Right renal cortex interstitium (tissue), 3 donors: ENCODE results near the gene CBLN3. TPM values are rescaled to one million over a fixed set of nuclear protein-coding genes. Genes with fewer than 3 reads are reported as not detected.

Experiments used
- DNase-seq, 3 donors: peaks; one replicate each; pipeline ENCODE4 v3.0.0-alpha.2; 2013; ENCODE audit warnings: low read depth in 3 of 3, low spot score in 2 of 3
- polyA plus RNA-seq, 3 donors: library from polyadenylated mRNA; unstranded; fragments of 120-200 nt; gene quantifications; one replicate each; pipeline ENCODE4 v1.2.1, GENCODE V29; 2013; ENCODE audit not compliant: insufficient read length in 3 of 3

The CBLN3 gene
- polyA plus RNA-seq, 3 donors: 2.2 to 3.0 (median 2.6) TPM

DNA sequence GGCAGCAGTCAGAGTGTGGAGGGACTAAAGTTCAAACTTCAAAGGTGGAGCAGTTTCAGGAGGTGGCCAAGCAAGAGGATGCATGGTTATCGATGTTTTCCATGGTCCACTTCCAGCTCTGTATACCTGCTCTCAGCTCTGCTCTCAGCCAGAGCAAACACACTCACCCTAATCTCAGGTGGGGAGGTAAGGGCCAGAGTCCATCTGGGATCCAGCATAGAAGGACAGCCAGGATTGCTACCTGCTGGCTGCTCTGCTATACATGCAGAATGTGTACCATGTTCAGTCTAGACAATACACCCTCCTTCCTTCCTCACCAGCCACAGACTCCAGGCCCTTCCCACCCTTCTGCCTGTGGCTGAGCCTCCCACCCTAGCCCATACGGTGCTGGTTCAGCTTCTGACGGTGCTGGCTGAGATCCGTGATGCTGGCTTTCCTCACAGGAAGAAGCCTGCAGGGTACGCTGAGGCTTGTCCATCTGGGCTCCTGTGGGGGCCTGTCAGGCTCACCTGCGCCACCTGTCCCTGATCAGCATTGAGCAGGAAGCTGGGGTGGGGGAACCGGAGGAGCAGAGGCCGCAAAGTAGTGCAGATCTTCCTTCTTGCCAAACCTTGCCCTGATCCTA is 2.4 kb downstream of the CBLN3 start:
- DNase-seq: no peak

DNA sequence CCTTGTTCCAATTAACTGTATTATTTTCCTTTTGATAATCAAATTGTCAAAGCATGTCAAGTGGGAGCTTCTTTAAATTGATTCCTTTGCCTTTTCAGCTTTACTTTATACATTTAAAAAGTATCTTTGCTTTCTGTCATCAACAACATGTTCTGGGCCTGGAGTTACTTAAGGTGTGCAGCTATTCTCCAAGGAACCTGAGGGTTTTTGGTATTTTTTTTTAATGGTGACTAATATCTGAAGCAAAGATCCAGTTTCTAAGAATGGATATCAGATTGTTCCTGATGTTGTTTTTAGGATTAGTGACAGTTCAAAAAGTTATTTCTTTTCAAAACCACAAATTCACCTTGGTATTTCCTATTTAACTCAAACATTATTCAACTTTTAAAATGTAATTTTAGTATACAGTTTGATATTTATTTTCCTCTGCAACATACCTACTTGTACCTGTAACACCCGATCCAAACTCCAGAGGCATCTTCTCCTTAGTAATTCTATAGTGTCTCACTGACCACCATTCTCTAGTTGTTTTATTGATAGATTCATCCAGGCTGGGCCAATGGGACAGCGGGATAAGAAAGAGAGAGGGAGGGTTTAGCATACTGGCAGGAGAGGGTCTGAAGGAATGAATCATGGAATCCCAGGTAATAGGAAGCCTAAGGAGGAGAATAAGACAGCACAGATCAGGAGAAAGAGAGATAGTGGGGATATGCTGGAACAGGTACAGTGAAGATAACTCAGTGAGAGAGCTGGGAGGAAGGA is 3.1 kb downstream of the CBLN3 start:
- DNase-seq: no peak

DNA sequence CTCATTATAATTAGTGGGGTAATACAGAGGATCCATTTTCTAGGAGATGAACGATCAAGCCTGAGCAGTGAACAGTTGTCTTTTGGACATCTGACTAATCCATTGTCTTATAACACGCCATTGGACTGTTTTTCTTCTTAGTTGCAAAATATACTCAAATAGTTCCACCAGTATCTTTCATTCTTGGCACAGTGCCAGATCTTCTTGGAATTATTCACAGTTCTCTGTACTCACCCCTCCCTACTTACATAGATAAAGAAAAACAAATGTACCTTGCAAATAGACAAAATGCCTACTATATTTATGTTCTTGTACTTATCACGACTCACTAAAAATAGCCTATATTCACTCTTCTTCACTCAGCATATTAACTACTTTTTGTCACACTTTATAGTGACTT is 3.8 kb downstream of the CBLN3 start:
- no peak for DNase-seq

DNA sequence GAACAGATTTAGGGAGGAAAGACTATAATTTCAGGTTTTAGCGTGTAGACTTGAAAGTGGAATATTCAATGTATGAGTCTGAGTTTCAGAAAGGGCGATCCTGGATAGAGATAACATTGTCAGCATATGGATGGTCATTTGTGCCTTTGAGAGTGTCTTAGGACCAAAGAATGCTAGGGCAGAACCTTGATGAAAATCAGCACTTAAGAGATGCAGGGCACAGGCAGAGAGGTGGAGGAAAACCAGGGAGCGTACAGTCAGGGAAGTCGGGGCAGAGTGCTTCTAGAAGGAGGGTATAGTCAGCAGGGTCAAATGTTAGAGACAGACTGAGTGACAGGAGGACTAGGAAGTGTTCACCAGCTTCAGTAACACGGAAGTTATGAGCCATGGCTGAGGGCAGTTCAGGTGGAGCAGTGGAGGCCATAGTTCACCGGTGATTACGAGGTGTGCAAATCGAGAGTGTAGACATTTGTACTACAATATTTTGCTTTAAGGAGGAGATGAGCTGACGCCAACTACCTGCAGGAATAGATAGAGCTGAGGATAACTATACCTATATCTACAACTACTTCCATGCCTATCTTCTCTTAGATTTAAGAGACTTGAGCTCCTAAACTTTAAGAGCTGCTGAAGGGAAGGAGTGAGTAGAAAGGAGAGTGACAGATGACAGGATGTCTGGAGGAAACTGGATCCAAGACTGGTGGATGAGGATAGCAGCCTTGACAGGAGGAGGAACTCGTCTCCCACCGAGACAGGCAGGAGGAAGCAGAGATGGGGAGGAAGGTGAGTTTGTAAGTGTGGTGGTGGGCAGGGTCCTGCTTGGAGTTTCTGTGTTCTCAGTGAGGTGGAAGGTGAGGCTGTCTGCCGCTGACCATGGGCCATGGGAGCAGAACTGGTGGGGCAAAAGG is 6.5 kb downstream of the CBLN3 start:
- DNase-seq: no peak

DNA sequence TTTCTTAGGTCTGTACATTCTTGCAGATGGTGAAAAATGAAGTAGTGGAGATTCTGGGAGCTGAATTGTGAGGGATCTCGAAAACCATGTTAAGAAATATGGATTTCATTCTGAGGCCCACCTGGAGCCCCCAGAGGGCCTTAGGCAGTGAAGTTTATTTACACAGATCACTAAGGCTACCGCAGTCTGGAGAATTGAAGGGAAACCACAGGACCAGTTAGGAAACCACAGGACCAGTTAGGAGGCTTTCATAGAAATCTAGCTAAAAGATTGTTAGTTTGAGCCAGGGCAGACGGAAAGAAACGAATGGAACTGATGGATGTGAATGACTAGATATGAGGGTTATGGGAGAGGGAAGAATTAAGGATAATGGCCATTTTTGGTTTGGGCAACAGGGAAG is 7.2 kb downstream of the CBLN3 start:
- no peak for DNase-seq

DNA sequence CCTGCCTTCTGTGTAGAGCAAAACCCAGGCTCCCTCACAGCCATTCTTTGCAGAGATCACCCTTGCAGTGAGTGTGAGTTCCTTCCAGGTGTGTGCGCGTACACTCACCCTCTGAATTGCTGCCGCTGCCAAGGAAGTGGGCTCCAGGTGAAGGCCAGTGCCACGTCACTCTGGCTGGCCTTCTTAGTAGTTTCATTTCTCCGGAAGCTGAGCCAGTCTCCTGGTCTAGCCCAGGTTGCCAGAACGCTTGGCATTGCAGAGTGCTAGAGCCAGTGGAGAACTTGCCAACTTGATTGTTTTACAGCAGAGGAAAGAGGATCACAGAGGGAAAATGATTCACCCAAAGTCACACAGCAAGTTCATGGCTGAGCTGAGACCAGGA is 11.0 kb downstream of the CBLN3 start:
- no peak for DNase-seq

DNA sequence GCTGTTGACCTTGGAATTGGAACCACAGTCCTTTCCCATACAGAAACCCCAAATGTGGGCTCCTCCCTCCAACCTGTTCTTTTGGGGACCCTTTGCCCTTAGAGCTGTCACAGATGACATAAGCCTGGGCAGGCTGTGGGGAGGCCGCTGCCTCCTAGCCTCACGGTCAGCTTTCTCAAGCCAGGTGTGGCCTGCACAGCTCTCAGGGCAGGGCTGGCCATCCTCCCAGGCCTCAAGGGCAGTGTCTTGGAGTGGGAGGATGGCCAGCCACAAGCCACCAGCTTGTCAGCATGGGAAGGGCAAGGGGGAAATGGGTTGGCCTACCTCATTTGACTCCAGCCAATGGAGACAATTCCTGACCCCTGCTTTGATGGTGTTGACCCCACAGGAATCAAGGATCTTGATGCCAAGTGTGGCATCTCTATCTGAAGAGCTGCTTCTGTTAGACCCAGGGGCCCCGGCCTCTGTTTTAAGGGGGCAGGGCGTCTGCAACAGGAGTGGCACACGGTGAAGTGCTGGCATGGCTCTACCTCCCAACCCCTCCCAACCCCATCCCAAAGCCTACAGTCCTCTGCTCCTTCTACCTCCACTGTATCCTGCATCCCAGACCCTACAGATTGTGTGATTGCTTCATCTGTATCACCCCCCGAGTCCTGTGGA is 11.5 kb downstream of the CBLN3 start:
- DNase-seq: no peak

DNA sequence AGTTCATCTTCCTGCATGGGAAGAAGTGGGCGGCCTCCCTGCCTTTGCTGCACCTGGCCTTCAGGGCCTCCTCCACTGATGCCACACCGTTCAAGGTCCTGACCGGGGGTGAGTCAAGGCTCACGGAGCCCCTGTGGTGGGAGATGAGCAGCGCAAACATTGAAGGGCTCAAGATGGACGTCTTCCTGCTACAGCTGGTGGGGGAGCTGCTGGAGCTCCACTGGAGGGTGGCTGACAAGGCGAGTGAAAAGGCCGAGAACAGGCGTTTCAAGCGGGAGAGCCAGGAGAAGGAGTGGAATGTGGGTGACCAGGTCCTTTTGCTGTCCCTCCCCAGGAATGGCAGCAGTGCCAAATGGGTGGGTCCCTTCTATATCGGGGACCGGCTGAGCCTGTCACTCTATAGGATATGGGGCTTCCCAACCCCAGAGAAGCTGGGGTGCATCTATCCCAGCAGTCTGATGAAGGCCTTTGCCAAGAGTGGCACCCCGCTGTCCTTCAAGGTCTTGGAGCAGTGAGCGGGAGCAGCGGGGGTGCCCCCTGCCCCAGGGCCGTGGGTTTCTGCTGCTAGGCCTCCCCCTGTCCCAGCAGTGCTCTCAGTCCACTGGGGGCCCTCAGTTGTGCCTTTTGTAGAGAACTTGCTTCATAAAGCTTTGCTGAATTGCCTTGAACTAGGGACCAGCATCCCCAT is 12.4 kb downstream of the CBLN3 start:
- no peak for DNase-seq

DNA sequence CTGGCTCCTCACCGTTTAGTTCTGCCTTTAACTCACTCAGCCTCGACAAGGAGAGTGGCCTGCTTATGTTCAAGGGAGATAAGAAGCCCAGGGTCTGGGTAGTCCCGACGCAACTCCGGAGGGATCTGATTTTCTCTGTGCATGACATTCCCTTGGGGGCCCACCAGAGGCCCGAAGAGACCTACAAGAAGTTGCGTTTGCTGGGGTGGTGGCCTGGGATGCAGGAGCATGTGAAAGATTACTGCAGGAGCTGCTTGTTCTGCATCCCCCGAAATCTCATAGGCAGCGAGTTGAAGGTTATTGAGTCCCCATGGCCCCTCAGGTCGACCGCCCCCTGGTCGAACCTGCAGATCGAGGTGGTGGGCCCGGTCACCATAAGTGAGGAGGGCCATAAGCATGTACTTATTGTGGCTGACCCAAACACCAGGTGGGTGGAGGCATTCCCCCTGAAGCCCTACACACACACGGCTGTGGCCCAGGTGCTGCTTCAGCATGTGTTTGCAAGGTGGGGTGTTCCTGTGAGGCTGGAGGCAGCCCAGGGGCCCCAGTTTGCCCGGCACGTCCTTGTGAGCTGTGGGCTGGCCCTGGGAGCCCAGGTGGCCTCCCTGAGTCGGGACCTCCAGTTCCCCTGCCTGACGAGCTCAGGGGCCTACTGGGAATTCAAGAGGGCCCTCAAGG is 13.1 kb downstream of the CBLN3 start:
- DNase-seq: no peak

DNA sequence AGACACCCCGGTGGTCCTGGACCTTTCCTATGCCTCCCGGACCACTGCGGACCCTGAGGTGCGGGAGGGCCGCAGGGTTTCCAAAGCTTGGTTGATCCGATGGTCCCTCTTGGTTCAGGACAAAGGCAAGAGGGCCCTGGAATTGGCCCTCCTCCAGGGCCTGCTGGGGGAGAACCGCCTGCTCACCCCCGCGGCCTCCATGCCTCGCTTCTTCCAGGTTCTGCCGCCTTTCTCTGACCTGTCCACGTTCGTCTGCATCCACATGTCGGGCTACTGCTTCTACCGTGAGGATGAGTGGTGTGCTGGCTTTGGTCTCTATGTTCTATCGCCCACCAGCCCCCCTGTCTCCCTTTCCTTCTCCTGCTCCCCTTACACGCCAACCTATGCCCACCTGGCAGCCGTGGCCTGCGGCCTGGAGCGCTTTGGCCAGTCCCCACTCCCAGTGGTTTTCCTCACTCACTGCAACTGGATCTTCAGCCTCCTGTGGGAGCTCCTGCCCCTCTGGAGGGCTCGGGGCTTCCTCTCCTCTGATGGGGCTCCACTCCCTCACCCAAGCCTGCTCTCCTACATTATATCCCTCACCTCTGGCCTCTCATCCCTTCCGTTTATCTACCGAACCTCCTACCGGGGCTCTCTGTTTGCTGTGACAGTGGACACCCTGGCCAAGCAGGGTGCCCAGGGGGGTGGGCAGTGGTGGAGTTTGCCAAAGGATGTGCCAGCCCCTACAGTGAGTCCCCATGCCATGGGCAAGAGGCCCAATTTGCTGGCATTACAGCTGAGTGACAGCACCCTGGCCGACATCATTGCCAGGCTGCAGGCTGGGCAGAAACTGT is 13.8 kb downstream of the CBLN3 start:
- DNase-seq: no peak

DNA sequence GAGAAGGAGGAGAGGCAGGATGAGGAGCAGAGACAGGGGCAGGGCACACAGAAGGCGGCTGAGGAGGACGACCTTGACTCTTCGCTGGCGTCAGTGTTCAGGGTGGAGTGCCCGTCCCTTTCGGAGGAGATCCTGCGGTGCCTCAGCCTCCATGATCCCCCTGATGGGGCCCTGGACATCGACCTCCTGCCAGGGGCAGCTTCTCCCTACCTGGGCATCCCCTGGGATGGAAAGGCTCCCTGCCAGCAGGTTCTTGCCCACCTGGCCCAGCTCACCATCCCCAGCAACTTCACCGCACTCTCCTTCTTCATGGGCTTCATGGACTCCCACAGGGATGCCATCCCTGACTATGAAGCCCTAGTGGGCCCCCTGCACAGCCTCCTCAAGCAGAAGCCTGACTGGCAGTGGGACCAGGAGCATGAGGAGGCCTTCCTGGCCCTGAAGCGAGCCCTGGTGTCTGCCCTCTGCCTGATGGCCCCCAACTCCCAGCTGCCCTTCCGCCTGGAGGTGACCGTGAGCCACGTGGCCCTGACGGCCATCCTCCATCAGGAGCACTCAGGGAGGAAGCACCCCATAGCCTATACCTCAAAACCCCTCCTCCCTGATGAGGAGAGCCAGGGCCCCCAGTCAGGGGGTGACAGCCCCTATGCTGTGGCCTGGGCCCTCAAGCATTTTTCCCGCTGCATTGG is 14.6 kb downstream of the CBLN3 start:
- no peak for DNase-seq

DNA sequence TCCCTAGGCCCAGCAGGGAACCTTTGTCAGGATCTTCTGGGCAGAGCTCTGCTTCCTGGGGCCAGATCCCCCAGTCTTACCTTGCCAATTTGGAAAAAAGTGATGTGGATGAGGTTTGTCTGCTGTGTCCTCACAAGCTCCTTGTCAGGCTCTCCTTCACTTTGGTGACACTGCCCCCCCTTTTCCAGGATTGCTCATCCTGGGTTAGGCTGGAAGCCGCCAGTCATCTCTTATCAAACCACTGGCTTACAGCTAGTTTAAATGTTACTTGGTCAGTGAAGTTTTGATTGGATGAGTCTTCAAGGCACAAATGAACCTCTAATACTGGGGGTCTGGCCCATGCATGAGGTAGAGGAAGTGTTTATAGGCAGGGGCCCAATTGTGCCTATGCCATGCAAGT is 15.4 kb downstream of the CBLN3 start:
- DNase-seq: no peak

DNA sequence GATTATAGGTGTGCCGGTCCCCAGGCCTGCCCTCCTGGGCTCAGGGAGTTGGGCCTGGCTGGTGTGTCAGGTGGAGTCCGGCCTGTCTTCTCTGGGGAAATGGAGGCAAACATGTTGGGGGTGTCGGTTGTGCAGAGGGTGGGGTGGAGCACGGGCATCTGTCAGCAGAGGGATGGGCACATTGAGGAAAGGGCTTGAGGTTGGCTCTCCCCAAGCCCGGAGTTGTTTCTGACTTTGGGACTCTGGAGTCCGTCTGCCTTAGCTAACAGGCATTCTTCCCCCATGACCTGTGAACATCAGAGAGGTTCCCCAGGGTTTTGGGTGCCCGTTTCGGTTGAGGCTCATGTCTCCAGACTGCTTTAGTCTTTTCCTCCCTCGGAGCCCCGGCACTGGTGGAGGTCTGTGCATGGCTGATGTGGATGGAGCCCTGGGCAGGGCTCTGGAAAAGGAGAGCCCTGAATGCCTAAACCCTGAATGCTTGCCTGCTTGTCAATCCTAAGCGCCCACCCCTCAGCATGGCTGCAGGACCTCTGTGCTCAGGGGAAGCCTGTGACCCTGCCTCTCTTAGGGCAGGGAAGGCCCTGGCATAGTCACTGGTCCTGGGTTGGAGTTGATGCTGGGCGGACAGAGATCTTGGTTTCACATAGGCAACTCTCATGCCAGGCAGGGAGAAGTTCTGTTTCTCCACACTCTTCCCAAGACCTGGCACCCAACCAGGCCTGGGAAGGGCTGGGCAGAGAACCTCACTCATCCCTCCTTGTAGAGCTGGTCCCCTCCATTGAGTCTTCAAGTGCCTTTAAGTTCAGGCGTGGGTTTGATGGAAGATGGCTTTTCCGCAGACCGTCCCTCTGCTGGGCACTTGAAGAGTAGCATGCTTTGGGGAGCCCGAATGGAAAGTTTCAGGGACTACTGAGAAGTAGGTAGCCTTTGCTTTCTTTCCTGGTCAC is 17.8 kb downstream of the CBLN3 start:
- DNase-seq: no peak

DNA sequence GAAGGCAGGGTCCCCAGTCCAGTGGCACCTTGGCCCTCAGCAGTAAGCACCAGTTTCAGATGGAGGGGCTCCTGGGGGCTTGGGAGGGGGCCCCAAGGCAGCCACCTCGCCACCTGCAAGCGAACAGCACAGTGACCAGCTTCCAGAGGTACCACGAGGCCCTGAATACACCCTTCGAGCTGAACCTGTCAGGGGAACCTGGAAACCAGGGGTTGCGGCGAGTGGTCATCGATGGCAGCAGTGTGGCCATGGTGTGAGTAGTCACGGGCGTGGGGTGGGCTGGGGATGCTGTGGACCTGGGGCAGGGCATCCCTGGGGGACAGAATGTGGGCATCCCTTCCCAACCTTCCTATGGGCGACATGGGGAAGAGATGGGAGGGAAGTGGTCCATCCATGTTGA is 19.5 kb downstream of the CBLN3 start:
- no peak for DNase-seq

DNA sequence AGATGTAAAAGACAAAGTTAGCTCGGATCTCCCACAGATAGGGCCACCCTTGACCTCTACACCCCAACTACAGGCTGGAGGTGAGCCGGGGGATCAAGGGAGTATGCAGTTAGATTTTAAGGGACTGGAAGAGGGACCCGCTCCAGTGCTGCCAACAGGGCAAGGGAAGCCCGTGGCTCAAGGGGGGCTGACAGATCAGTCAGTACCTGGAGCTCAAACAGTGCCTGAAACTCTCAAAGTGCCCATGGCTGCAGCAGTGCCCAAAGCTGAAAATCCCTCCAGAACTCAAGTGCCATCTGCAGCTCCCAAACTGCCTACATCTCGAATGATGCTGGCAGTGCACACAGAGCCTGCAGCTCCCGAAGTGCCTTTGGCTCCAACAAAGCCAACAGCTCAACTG is 20.3 kb downstream of the CBLN3 start:
- DNase-seq: no peak

DNA sequence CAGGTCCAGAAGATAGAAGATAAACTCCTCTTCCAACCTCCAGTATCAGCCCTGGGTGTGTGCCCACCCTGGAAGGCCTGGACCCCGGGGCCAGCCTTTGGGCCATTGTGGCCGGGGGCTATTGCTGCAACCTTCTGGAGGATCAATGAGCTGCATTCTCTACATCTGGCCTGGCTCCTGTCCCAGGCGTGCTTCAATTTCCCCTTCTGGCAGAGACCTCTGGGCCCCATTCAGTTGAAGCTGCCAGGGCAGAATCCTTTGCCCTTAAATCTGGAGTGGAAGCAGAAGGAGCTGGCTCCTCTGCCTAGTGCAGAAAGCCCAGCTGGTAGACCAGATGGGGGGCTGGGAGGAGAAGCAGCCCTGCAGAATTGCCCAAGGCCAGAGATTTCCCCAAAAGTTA is 20.7 kb downstream of the CBLN3 start:
- DNase-seq: no peak

DNA sequence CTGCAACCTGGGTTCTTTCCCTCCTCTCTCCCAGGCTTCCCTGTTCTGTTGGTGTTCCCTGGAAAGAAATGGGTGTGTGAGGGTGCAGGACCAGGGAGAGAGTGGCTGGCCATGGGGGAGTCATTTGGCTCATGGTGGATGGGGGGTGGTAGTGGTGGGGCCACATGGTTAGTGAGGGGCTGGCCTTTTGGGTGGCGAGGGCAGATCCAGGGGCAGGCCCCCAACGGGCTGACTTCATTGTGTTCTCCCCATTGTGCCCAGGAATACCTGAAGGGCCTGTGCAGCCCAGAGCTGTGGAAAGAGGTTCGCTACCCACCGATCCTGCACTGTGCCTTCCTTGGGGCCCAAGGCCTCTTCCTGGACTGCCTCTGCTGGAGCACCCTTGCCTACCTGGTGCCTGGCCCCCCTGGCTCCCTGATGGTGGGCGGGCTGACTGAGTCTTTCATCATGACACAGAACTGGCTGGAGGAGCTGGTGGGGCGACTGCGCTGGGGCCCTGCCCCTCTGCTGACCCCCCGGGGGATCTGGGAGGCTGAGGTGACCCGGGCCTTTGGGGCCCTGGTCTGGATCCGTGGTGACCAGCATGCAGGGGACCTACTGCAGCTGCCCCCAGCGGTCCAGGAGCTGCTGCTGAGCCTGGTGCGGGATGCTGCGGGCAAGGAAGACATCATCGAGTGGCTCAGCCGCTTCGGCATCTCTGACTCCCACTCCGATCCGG is 21.7 kb downstream of the CBLN3 start:
- no peak for DNase-seq
